Measurements from ENCODE around the gene GIMD1. TPM values are rescaled to one million over a fixed set of nuclear protein-coding genes. Genes with fewer than 3 reads are reported as not detected.

The GIMD1 gene
- total RNA-seq, 4 donors from 2014 or later = not detected

GRCh38 chr4:106371161-106371560 is 2.6 kb upstream of the GIMD1 start:
- H3K27ac ChIP-seq = no peak overlapping the region
- no peak for DNase-seq (ENCODE audit: low spot score in 2 of 2)
- no peak for TF ChIP-seq CTCF (IDR thresholded peaks at IDR 0.05)
- no peak for TF ChIP-seq EP300 (IDR thresholded peaks at IDR 0.05)
- TF ChIP-seq POLR2A (IDR thresholded peaks at IDR 0.05) = no peak
- no peak for TF ChIP-seq POLR2AphosphoS5 (IDR thresholded peaks at IDR 0.05)
- no peaks in the 10 kb centered on the region for H3K4me1 ChIP-seq
- no peak overlapping the region for H3K4me3 ChIP-seq
- H3K36me3 ChIP-seq = no peaks in the 10 kb centered on the region
- peaks cover 3% of the 10 kb centered on the region for H3K27me3 ChIP-seq
- no peaks in the 10 kb centered on the region for H3K9me3 ChIP-seq

GRCh38 chr4:106370214-106370613 is 1.6 kb upstream of the GIMD1 start:
- Histone ChIP-seq H3K4me3 (no peak overlapping the region), H3K36me3 (no peaks in the 10 kb centered on the region), H3K4me1 (no peaks in the 10 kb centered on the region), H3K27me3 (peaks cover 3% of the 10 kb centered on the region), H3K9me3 (no peaks in the 10 kb centered on the region), H3K27ac (no peak overlapping the region)
- TF ChIP-seq CTCF (IDR thresholded peaks at IDR 0.05) (no peak), EP300 (IDR thresholded peaks at IDR 0.05) (no peak), POLR2A (IDR thresholded peaks at IDR 0.05) (no peak), POLR2AphosphoS5 (IDR thresholded peaks at IDR 0.05) (no peak)
- DNase-seq (ENCODE audit: low spot score in 2 of 2) = no peak
- 67% methylated on average over 2 of the region's 2 CpGs for WGBS

- H3K4me1 ChIP-seq = no peaks in the 10 kb centered on the region
- no peak for DNase-seq (ENCODE audit: low spot score in 2 of 2)
- TF ChIP-seq CTCF (IDR thresholded peaks at IDR 0.05) (peak; percentile 22 to 48), POLR2AphosphoS5 (IDR thresholded peaks at IDR 0.05) (no peak)
- H3K9me3 ChIP-seq = no peaks in the 10 kb centered on the region
- H3K4me3 ChIP-seq = no peak overlapping the region
- WGBS = 14% methylated on average over 6 of the region's 6 CpGs
- no peaks in the 10 kb centered on the region for H3K36me3 ChIP-seq
- peaks cover 3% of the 10 kb centered on the region for H3K27me3 ChIP-seq
- H3K27ac ChIP-seq = no peak overlapping the region
Observed at GRCh38 chr4:106369456-106370060, 980 bp upstream of the GIMD1 start.

GRCh38 chr4:106367072-106367471 is 1.5 kb downstream of the GIMD1 start:
- Histone ChIP-seq H3K27me3 (peaks cover 3% of the 10 kb centered on the region), H3K4me3 (no peak overlapping the region), H3K36me3 (no peaks in the 10 kb centered on the region), H3K4me1 (no peaks in the 10 kb centered on the region), H3K9me3 (no peaks in the 10 kb centered on the region), H3K27ac (no peak overlapping the region)
- TF ChIP-seq CTCF (IDR thresholded peaks at IDR 0.05) (no peak), POLR2AphosphoS5 (IDR thresholded peaks at IDR 0.05) (no peak)
- no peak for DNase-seq (ENCODE audit: low spot score in 2 of 2)
- 94% methylated on average over 5 of the region's 5 CpGs for WGBS

GRCh38 chr4:106366026-106366425 is 2.6 kb downstream of the GIMD1 start:
- no peaks in the 10 kb centered on the region for H3K4me1 ChIP-seq
- no peaks in the 10 kb centered on the region for H3K9me3 ChIP-seq
- no peak for TF ChIP-seq CTCF (IDR thresholded peaks at IDR 0.05)
- no peak for TF ChIP-seq EP300 (IDR thresholded peaks at IDR 0.05)
- TF ChIP-seq POLR2A (IDR thresholded peaks at IDR 0.05) = no peak
- no peak for TF ChIP-seq POLR2AphosphoS5 (IDR thresholded peaks at IDR 0.05)
- H3K4me3 ChIP-seq = no peak overlapping the region
- H3K36me3 ChIP-seq = no peaks in the 10 kb centered on the region
- H3K27ac ChIP-seq = no peak overlapping the region
- H3K27me3 ChIP-seq = peaks cover 3% of the 10 kb centered on the region
- no peak for DNase-seq (ENCODE audit: low spot score in 2 of 2)

Data from suprapubic skin (tissue), 4 donors.